Suppressor macrophage treated with lipopolysaccharide for 4 hours (primary cell): Measurements from ENCODE around the gene IDH3A.

Source experiments
- DNase-seq: peaks from one replicate; pipeline ENCODE4 v3.0.0-alpha.2; 2020

IDH3A gene

DNA sequence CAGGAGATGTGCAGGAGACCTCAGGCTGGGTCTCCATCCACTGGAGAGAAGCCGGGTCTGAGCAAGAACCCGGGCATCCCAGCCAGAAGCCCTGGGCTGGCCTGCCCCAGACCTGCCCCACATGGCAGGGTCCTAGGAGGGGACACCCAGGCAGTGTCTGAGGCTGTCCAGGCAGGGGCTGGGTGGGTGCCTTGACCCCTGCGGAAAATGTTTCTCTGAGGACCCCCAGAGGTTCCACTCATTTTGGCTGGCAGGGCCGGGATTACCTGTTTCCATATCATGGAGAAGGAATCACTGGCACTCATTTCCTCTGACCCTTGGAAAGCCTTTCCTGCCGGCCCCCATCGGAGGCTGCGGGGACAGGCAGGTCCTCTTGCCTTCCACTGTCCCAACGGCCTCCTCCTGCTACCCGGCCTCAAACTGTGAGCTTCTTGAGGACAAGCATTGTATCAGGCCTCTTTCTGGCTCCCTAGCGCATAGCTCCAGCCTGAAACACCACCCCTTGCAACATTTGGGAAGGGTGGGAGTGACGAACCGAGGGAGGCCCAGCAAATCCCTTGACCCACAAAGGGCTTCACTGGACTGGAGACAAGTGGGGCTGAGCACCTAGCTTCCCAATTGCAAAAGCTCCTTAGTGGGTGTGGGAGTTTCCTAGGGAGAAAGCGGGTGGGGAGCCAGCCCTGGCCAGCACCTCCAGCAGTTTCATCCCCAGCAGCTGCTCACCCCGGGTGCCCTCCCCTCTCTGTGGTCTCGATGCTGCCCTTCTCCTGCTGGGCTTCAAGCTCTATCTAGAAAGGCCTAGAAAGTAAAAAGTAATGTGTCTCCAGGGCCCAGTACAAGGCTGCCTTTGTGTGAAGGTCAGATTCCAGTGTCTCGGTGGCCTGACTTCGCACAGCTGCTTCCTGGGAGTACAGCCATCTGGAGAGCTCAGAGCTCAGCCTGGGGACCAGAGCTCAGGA lies 55.5 kb downstream of the IDH3A start:
- no peak for DNase-seq

GRCh38 chr15:78205337-78205736 lies 56.2 kb downstream of the IDH3A start:
- DNase-seq, result no peak

GRCh38 chr15:78205856-78206255 lies 56.7 kb downstream of the IDH3A start:
- DNase-seq, result no peak

- DNase-seq, result no peak
Observed at GRCh38 chr15:78206326-78207109, 57.4 kb downstream of the IDH3A start.

DNA sequence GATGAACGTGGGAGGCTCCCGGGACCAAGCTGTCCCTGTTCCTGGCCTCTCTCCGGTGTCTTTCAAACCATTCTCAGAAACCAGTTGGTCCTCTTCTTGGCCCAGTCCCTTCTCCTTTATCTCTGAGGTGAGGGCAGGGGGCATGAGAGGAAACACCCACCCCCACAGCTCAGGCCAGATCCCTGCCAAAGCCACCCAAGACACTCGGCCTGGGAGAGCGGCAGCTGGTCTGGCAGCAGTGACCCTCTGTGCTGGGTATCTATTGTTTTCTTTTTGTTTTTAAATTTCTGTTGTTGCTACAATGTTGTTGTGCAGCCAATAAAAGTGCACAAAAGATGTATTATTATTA lies 57.9 kb downstream of the IDH3A start:
- DNase-seq, result no peak

DNA sequence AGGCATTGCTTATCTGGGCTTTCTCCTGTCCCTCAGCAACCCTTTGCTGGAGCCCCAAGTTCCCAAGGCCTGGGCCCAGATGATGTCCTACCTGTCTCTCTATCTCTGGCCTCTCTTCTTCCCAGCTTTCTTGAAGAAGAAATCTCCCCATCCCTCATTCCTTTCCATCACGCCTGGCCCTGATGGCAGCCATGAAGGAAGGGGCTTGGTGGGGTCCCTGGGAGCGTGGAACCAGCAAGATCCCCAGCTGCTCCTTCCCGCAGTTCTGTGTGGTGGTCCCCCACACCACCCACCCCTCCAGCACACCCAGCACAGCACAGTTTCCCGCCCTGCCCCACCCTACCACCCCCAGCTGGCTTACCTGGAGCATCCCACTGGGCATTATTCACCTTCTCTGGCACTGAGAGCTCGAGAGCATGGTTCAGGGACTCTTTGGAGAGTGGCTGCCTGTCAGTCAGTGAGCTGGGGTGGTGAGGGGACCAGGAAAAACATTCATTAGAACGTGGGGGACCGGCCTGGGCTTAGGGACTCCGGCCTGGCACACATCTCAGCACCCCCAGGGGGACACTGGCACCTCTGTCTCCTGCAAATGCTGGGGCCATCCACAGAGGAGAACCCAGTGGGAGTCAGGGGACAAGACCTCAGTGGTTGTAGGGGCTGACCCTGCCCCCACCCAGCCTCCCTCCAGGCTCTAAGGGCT lies 58.6 kb downstream of the IDH3A start:
- DNase-seq, result no peak

DNA sequence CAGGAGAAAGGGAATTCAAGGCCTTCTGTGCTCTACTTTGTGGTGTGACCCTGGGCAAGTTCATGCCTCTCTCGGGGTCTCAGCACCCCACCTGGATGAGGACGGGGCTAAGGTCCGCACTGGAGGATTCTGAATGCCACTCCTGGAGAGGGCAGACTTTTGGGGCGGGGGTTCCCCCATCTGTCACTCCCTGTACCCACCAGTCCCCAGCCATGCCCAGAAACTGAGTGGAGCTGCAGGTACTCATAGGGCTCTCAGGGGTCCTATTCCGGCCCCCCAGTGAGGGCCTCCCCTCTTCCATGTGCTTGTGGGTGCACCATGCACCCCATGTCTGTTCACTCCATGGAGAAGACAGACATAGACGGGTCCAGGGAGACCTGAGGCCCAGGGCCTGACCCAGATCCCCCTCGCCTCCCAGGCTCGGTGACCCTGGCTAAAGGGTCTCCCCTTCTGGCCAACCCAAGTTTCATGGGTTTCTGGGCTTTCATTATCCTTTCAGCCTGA lies 59.2 kb downstream of the IDH3A start:
- no peak for DNase-seq

- DNase-seq, result no peak
Observed at GRCh38 chr15:78208887-78209645, 59.9 kb downstream of the IDH3A start.

DNA sequence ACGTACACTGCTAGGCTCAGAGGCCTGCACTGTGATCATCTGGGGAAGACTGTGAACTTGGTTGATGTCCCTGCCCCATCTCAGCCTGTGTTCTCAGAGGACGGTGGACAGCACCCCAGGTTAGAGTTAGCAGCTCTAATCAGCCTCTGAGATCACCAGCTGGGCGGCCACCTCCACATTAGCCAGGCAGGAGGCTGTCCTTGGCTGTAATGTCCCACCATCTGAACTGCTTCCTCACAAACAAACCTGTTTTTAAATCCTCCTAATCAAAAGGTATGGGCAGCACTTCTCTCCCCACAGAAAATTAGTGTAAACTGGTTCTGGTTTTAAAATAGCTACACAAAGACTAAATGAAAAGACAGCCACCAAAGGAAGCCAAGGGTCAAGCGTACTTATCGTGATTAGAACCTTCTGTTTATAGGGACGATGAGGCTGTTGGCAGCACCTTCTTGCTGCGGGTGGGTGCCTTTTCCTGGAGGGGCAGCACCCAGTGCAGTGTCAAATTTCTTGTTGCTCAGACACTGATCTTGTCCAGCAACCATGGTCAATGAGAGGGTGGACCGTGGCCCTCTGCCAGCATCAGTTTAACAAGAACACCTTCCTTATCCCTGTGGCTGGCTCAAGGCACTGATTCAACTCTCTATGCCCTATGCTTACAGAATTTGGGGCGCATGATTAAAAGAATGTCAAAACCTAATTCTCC lies 60.6 kb downstream of the IDH3A start:
- DNase-seq, result no peak

- no peak for DNase-seq
Observed at GRCh38 chr15:78210349-78210717, 61.2 kb downstream of the IDH3A start.

DNA sequence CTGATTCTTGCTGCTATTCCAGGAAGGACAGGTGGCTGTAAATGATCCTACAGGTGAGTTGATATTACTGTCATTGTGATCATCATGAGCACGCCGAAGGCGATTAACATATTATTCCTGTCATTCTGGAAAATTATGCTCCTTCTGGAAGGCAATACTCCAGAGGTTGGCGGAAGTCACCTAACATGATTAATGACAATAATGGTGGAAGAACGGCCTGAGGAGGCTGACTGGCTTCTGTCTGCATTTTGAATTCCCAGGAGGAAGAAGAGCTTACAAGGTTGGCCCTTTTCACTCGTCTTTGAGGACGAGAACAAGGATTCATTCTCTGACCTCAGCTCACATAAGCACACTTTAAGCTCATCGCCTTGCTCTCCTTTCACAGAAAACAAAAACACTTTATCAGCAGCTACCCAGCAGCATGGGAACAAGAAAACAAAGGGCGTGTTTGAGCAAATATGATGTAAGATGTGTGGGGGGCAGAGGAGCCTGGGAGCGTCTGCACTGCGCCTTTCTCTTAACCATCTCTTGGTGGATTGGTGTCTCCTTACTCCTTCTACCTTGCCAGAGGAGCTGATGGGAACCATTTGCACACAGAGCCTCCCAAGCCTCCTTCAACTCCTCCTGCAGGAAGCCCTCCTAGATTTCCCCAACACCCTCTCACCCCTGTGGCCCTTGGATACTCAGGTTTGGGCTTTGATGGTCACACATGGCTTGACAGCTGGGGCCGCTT lies 62.2 kb downstream of the IDH3A start:
- DNase-seq, result no peak

DNA sequence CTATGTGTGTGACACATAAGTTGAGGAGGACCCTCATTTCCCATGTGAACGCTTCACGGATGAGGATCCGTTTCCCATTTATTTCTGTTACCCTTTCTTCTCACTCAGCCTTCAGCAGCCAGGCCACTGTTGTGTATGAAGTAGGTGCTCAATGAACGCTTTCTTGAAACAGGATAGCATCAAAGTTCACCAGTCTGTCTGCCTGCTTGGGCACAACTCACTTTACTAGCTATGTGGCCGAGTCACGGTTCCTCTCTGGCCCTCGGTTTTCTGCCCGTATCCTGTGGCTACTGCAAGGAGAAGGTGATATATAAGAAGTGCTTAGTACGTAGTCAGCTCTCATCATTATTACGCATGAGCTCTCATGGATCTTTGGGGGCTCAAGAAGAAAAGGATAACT lies 62.8 kb downstream of the IDH3A start:
- DNase-seq, result no peak

- DNase-seq, result no peak
Observed at GRCh38 chr15:78212546-78213424, 63.6 kb downstream of the IDH3A start.

- DNase-seq, result no peak
Observed at GRCh38 chr15:78213425-78213750, 64.2 kb downstream of the IDH3A start.

GRCh38 chr15:78213956-78214355 lies 64.8 kb downstream of the IDH3A start:
- DNase-seq, result no peak

DNA sequence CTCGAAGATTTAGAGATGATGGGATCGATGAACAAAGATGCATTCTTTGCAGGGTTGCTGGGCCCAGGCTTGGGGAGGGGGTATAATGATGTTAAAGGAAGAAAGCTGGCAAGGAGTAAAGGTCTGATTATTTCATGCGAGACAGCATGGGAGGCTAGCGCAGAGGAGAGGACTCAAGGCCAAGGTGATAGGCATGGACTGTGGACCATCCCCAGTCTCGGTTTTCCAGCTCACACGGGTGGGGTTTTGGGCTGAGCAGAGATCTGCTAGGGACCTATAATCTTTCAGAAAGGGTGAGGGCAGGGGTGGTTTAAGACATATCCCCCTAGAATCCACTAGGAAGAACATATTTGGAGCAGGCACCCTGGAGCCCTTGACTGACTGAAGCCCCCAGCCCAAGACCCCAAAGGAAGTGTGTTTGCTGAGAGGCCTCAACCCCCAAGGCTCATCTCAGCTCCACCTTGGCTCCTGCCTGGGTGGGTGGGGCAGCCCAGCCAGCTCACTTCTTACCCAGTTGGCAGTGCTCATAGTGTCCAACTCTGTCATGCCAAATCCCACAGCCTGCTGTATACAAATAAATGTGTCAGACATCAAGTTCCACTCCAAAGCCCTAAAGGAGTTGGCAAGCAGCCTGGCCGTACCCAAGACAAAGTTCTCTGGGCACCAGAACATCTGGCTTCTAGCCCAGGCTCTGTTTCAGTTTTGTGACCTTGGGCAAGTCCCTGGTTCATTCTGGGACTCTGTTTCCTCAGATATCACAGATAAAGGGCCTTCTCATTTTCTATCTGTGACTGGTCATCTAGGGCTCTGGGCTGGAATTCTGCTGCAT lies 67.3 kb downstream of the IDH3A start:
- no peak for DNase-seq

- DNase-seq, result no peak
Observed at GRCh38 chr15:78220713-78221112, 71.6 kb downstream of the IDH3A start.
